ENCODE results near the gene MORN1.

MORN1 gene

GRCh38 chr1:2304282-2304681 is 87.1 kb downstream of the MORN1 start:
- TF ChIP-seq SPI1 (IDR thresholded peaks at IDR 0.05; ENCODE audit: borderline replicate concordance, low read depth) = no peak
- TF ChIP-seq REST (IDR thresholded peaks at IDR 0.05; ENCODE audit: insufficient replicate concordance, low read depth) = no peak
- Histone ChIP-seq H3K4me3 (replicated peaks; ENCODE audit: insufficient read depth, low read length) (no peak overlapping the region), H3K27ac (replicated peaks) (no peak overlapping the region), H3K27me3 (ENCODE audit: insufficient read depth, poor library complexity, severe bottlenecking) (no peaks in the 10 kb centered on the region)
- DNase-seq (ENCODE audit: low read depth in 1 of 2, low spot score in 1 of 2) = no peak

- Histone ChIP-seq H3K27ac (replicated peaks) (no peak overlapping the region), H3K27me3 (ENCODE audit: insufficient read depth, poor library complexity, severe bottlenecking) (no peaks in the 10 kb centered on the region), H3K4me3 (replicated peaks; ENCODE audit: insufficient read depth, low read length) (no peak overlapping the region)
- TF ChIP-seq SPI1 (IDR thresholded peaks at IDR 0.05; ENCODE audit: borderline replicate concordance, low read depth) (no peak), POLR2AphosphoS5 (IDR thresholded peaks at IDR 0.05; ENCODE audit: low read depth) (no peak), GABPA (IDR thresholded peaks at IDR 0.05; ENCODE audit: low read depth) (no peak), REST (IDR thresholded peaks at IDR 0.05; ENCODE audit: insufficient replicate concordance, low read depth) (no peak), CTCF (IDR thresholded peaks at IDR 0.05; ENCODE audit: insufficient read depth, low read length) (no peak)
- DNase-seq (ENCODE audit: low read depth in 1 of 2, low spot score in 1 of 2) = no peak
Observed at GRCh38 chr1:2303781-2304180, 87.6 kb downstream of the MORN1 start.

GRCh38 chr1:2303016-2303775 is 88.2 kb downstream of the MORN1 start:
- TF ChIP-seq GABPA (IDR thresholded peaks at IDR 0.05; ENCODE audit: low read depth) (no peak), REST (IDR thresholded peaks at IDR 0.05; ENCODE audit: insufficient replicate concordance, low read depth) (no peak), CTCF (IDR thresholded peaks at IDR 0.05; ENCODE audit: insufficient read depth, low read length) (no peak), POLR2AphosphoS5 (IDR thresholded peaks at IDR 0.05; ENCODE audit: low read depth) (no peak), SPI1 (IDR thresholded peaks at IDR 0.05; ENCODE audit: borderline replicate concordance, low read depth) (no peak)
- Histone ChIP-seq H3K27ac (replicated peaks) (no peak overlapping the region), H3K27me3 (ENCODE audit: insufficient read depth, poor library complexity, severe bottlenecking) (no peaks in the 10 kb centered on the region), H3K4me3 (replicated peaks; ENCODE audit: insufficient read depth, low read length) (no peak overlapping the region)
- no peak for DNase-seq (ENCODE audit: low read depth in 1 of 2, low spot score in 1 of 2)

All from HL-60 (cell line).